Brain microvascular endothelial cell (primary cell): Measurements from ENCODE around the gene CXorf66.

Experiments
- DNase-seq: peaks from one replicate; pipeline ENCODE4 v3.0.0-alpha.2; 2020
- H3K27ac ChIP-seq: fragments of 250-450 bp; sonication (Bioruptor Pico); 2 replicates; pipeline ENCODE4 v1.5.1; 2020; ENCODE audit warnings: mild to moderate bottlenecking, moderate library complexity
- H3K27me3 ChIP-seq: fragments of 250-450 bp; sonication (Bioruptor Pico); replicated peaks from 2 replicates; pipeline ENCODE4 v1.5.1; 2020; ENCODE audit warnings: mild to moderate bottlenecking
- H3K36me3 ChIP-seq: fragments of 250-450 bp; sonication (Bioruptor Pico); replicated peaks from 2 replicates; pipeline ENCODE4 v1.5.1; 2020; ENCODE audit warnings: mild to moderate bottlenecking
- H3K4me3 ChIP-seq: 2 replicates; pipeline ENCODE4 v1.5.1; 2011; ENCODE audit warnings: low read depth, mild to moderate bottlenecking, control low read depth, low read length, moderate library complexity
- CTCF ChIP-seq: IDR thresholded peaks from 2 replicates; pipeline ENCODE4 v1.5.1; 2011; ENCODE audit warnings: low read depth, mild to moderate bottlenecking, moderate library complexity, low read length, control low read depth, inconsistent platforms; ENCODE audit errors: missing control alignments
- in situ Hi-C: cut with HindIII; loops from 2 replicates; pipeline ENCODE4 v1.10.0; 2017; ENCODE audit warnings: low sequenced_read_pairs, low pct_ligation_motif_present

CXorf66 gene

GRCh38 chrX:139932073-139932900 lies 33.0 kb downstream of the CXorf66 start:
- in situ Hi-C loops = no loop called here
- TF ChIP-seq CTCF = no peak

GRCh38 chrX:139931646-139932072 lies 33.7 kb downstream of the CXorf66 start:
- Histone ChIP-seq H3K36me3 (no peaks in the 10 kb centered on the region), H3K4me3 (peak overlapping the region; percentile 68), H3K27me3 (no peaks in the 10 kb centered on the region), H3K27ac (peak overlapping the region; percentile 24)
- TF ChIP-seq CTCF = no peak
- in situ Hi-C loops = no loop called here
- DNase-seq = no peak

More at GRCh38 chrX:139932073-139932900, 33.0 kb downstream of the CXorf66 start:
- H3K27me3 ChIP-seq = no peaks in the 10 kb centered on the region
- no peaks in the 10 kb centered on the region for H3K36me3 ChIP-seq
- peak overlapping the region; percentile 68 for H3K4me3 ChIP-seq
- DNase-seq = no peak
- H3K27ac ChIP-seq = peak overlapping the region; percentile 78

DNA sequence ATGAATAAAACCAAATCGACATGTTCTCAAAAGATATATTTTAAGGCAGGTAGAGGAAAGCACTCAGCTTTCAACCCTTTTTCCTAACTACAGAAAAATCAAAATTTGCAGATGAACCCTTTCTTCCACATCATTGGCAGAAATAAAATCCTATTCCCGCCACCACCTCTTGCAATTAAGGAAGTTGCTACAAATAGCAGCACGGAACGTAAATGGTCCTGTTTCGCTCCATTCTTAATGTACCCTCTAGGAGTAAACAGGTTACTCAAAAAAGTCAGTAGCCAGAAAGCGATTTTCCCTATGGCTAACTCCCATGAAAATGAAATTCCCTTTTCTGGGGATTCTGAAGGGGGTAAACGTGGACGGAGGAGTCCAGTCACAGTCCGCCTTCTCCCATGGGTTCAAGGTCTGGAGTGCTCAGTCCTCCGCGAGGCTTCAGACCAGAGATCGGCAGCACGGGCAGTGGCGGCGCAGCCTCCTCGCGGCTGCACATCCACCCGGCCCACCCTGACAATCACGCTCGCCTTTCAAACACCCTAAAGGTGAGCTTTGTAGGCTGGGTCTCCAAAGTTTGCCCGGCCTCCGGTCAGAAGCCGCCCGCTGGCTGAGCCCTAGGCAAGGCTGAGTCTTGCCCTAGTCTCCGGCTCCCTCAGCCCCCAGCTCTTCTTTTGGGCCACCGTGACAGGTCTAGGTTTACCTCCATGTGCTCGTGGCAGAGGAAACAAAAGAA lies 34.2 kb downstream of the CXorf66 start:
- H3K36me3 ChIP-seq = no peaks in the 10 kb centered on the region
- peak; percentile 11 for TF ChIP-seq CTCF
- no peak overlapping the region for H3K27ac ChIP-seq
- in situ Hi-C loops = no loop called here
- no peaks in the 10 kb centered on the region for H3K27me3 ChIP-seq
- no peak for DNase-seq
- peak overlapping the region; percentile 68 for H3K4me3 ChIP-seq

GRCh38 chrX:139930401-139930800 lies 34.9 kb downstream of the CXorf66 start:
- Histone ChIP-seq H3K36me3 (no peaks in the 10 kb centered on the region), H3K27ac (no peak overlapping the region), H3K4me3 (no peak overlapping the region), H3K27me3 (no peaks in the 10 kb centered on the region)
- in situ Hi-C loops = no loop called here
- no peak for DNase-seq
- no peak for TF ChIP-seq CTCF

GRCh38 chrX:139929876-139930275 lies 35.4 kb downstream of the CXorf66 start:
- Histone ChIP-seq H3K4me3 (no peak overlapping the region), H3K36me3 (no peaks in the 10 kb centered on the region), H3K27ac (no peak overlapping the region), H3K27me3 (no peaks in the 10 kb centered on the region)
- TF ChIP-seq CTCF = no peak
- in situ Hi-C loops = no loop called here
- DNase-seq = no peak
